Measurements from ENCODE around the gene TLR2. TPM values are rescaled to one million over a fixed set of nuclear protein-coding genes. Genes with fewer than 3 reads are reported as not detected.
A peak's percentile ranks its signal among the peaks of the same experiment; 100 is the strongest.

TLR2 gene
- total RNA-seq = 3.5 TPM
- long read RNA-seq = 0 reads

GRCh38 chr4:153684182-153684970 is at the start of gene TLR2:
Gene TLR2, plus strand, starts transcription at chr4:153684280. Its CDS starts 18,628 bp downstream, at chr4:153702908.
- ATAC-seq (ENCODE audit: poor library complexity) (peak; percentile 92), DNase-seq (peak; percentile 88)
- intact Hi-C loops (cut with DNase I) = no loop called here

- DNase-seq (no peak), ATAC-seq (ENCODE audit: poor library complexity) (no peak)
- intact Hi-C loops (cut with DNase I) = loop anchor here (5.0 kb wide), 1 partner anchor 112 kb away; no protein-coding TSS in a partner anchor
Observed at GRCh38 chr4:153634738-153635353, 49.2 kb upstream of the TLR2 start.

- intact Hi-C loops (cut with DNase I) = no loop called here
- DNase-seq = no peak
- ATAC-seq (ENCODE audit: poor library complexity) = no peak
Observed at GRCh38 chr4:153635846-153636245, 48.2 kb upstream of the TLR2 start.

- DNase-seq = no peak
- ATAC-seq (ENCODE audit: poor library complexity) = no peak
- intact Hi-C loops (cut with DNase I) = no loop called here
Observed at GRCh38 chr4:153637201-153637600, 46.9 kb upstream of the TLR2 start.

GRCh38 chr4:153638011-153638410 is 46.1 kb upstream of the TLR2 start:
- no peak for ATAC-seq (ENCODE audit: poor library complexity)
- DNase-seq = no peak
- intact Hi-C loops (cut with DNase I) = no loop called here

- ATAC-seq (ENCODE audit: poor library complexity) (no peak), DNase-seq (no peak)
- intact Hi-C loops (cut with DNase I) = no loop called here
Observed at GRCh38 chr4:153638999-153639398, 45.1 kb upstream of the TLR2 start.

GRCh38 chr4:153639833-153640802 is 44.0 kb upstream of the TLR2 start:
- ATAC-seq (ENCODE audit: poor library complexity) (no peak), DNase-seq (no peak)
- intact Hi-C loops (cut with DNase I) = no loop called here

GRCh38 chr4:153641532-153641931 is 42.5 kb upstream of the TLR2 start:
- ATAC-seq (ENCODE audit: poor library complexity) = no peak
- DNase-seq = no peak
- intact Hi-C loops (cut with DNase I) = no loop called here

- ATAC-seq (ENCODE audit: poor library complexity) (peak; percentile 65), DNase-seq (no peak)
- intact Hi-C loops (cut with DNase I) = no loop called here
Observed at GRCh38 chr4:153643406-153644383, 40.4 kb upstream of the TLR2 start.

GRCh38 chr4:153645183-153645582 is 38.9 kb upstream of the TLR2 start:
- intact Hi-C loops (cut with DNase I) = no loop called here
- ATAC-seq (ENCODE audit: poor library complexity) (no peak), DNase-seq (no peak)

- no peak for ATAC-seq (ENCODE audit: poor library complexity)
- no peak for DNase-seq
- intact Hi-C loops (cut with DNase I) = no loop called here
Observed at GRCh38 chr4:153646261-153646660, 37.8 kb upstream of the TLR2 start.

- intact Hi-C loops (cut with DNase I) = no loop called here
- no peak for DNase-seq
- ATAC-seq (ENCODE audit: poor library complexity) = no peak
Observed at GRCh38 chr4:153646978-153647377, 37.1 kb upstream of the TLR2 start.

- intact Hi-C loops (cut with DNase I) = no loop called here
- DNase-seq (no peak), ATAC-seq (ENCODE audit: poor library complexity) (no peak)
Observed at GRCh38 chr4:153647975-153648374, 36.1 kb upstream of the TLR2 start.

- ATAC-seq (ENCODE audit: poor library complexity) = no peak
- intact Hi-C loops (cut with DNase I) = no loop called here
Observed at GRCh38 chr4:153649572-153649991, 34.5 kb upstream of the TLR2 start.

GRCh38 chr4:153651116-153651515 is 33.0 kb upstream of the TLR2 start:
- intact Hi-C loops (cut with DNase I) = no loop called here
- ATAC-seq (ENCODE audit: poor library complexity) (no peak), DNase-seq (no peak)

More at GRCh38 chr4:153649572-153649991, 34.5 kb upstream of the TLR2 start:
- DNase-seq = no peak

- intact Hi-C loops (cut with DNase I) = no loop called here
- ATAC-seq (ENCODE audit: poor library complexity) (peak; percentile 82), DNase-seq (peak; percentile 78)
Observed at GRCh38 chr4:153651587-153651986, 32.5 kb upstream of the TLR2 start.

GRCh38 chr4:153652051-153652784 is 31.9 kb upstream of the TLR2 start:
- ATAC-seq (ENCODE audit: poor library complexity) (peak; percentile 58), DNase-seq (peak; percentile 54)
- intact Hi-C loops (cut with DNase I) = no loop called here

Data from Right ventricle myocardium superior (tissue), 1 donor.